HUES6 (cell line): Measurements from ENCODE around the gene KLF5.

Source experiments
- H3K27ac ChIP-seq: 2 replicates; pipeline ENCODE4 v1.7.0; 2013; ENCODE audit warnings: low read depth, mild to moderate bottlenecking, low read length, inconsistent platforms
- H3K27me3 ChIP-seq: 2 replicates; pipeline ENCODE4 v1.6.1; 2013; ENCODE audit warnings: low read length; ENCODE audit not compliant: control insufficient read depth, insufficient read depth
- H3K36me3 ChIP-seq: 2 replicates; pipeline ENCODE4 v1.6.1; 2013; ENCODE audit warnings: low read length; ENCODE audit not compliant: control insufficient read depth, insufficient read depth
- H3K4me1 ChIP-seq: 2 replicates; pipeline ENCODE4 v1.6.1; 2013; ENCODE audit warnings: low read length; ENCODE audit not compliant: control insufficient read depth, insufficient read depth
- H3K4me3 ChIP-seq: 2 replicates; pipeline ENCODE4 v1.5.1; 2013; ENCODE audit warnings: low read depth, low read length
- H3K9ac ChIP-seq: one replicate; pipeline ENCODE4 v1.6.1; 2013; ENCODE audit warnings: mild to moderate bottlenecking, low read length
- H3K9me3 ChIP-seq: 2 replicates; pipeline ENCODE4 v1.6.1; 2013; ENCODE audit warnings: low read depth, low read length; ENCODE audit not compliant: control insufficient read depth, insufficient read depth

The KLF5 gene

DNA sequence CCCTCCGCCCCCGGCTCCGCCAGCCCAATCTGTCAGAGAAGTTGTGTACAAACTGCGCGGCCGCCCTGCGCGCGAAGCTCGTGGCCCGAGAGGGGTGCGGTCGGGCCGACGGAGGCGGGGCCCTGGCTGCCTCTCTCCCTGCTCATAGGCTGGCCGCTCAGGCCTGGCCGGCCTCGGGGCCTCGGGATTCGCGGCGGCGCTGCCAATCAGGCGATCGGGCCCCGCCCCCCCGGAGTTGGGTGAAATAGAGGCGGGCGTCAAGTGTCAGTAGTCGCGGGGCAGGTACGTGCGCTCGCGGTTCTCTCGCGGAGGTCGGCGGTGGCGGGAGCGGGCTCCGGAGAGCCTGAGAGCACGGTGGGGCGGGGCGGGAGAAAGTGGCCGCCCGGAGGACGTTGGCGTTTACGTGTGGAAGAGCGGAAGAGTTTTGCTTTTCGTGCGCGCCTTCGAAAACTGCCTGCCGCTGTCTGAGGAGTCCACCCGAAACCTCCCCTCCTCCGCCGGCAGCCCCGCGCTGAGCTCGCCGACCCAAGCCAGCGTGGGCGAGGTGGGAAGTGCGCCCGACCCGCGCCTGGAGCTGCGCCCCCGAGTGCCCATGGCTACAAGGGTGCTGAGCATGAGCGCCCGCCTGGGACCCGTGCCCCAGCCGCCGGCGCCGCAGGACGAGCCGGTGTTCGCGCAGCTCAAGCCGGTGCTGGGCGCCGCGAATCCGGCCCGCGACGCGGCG is at the start of gene KLF5:
TSS of gene KLF5 (plus strand) at position 270 of the 724 bp plus-strand sequence. CDS start at position 593, 323 bp downstream.
- Histone ChIP-seq H3K9me3 (no peaks in the 10 kb centered on the region), H3K4me1 (peaks cover 48% of the 10 kb centered on the region), H3K36me3 (peaks cover 8% of the 10 kb centered on the region; the same call in 1 of the 2 replicates), H3K9ac (peak within 1 kb of the TSS; percentile 93), H3K27ac (no peak within 1 kb of the TSS; the same call in 1 of the 2 replicates), H3K4me3 (peak within 1 kb of the TSS; percentile 94), H3K27me3 (peaks cover 46% of the 10 kb centered on the region)

DNA sequence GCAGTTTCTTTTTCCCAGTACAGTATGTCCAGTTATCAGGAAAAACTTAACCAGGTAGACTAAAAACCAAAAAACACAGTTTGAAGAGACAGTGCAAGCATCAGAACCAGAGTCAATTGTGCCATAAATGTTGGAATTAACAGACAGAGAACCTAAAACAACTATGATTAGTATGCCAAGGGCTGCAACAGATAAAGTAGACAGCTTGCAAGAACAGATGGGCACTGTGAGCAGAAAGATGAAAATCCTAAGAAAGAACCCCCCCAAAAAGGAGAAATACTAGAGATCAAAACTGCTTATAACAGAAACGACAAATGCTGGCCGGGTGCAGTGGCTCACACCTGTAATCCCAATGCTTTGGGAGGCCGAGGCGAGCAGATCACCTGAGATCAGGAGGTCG is 47.1 kb upstream of the KLF5 start:
- Histone ChIP-seq H3K9ac (no peak overlapping the region), H3K9me3 (no peaks in the 10 kb centered on the region), H3K27ac (no peak overlapping the region), H3K27me3 (no peaks in the 10 kb centered on the region), H3K36me3 (no peaks in the 10 kb centered on the region), H3K4me1 (no peaks in the 10 kb centered on the region; the same call in 1 of the 2 replicates), H3K4me3 (no peak overlapping the region)

DNA sequence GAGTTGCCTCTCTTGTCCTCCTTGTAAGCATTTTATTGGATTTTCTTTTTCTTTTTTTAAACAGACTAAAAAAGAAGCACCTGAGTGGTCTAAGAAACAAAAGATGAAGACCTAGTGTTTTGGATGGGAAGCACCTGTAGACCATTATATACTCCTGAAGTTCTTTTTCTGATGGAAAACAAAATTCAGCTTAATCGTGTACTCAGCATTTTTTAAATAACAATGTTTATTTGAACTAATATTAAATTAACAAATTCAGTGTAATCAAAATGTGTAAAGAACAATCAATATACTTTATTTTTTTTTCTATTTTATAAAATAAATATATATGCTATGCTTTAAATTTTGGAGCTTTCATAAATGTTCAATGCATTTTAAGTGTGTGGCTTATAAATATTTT is 43.0 kb upstream of the KLF5 start:
- no peaks in the 10 kb centered on the region for H3K27me3 ChIP-seq
- H3K4me1 ChIP-seq = no peaks in the 10 kb centered on the region
- H3K9me3 ChIP-seq = no peaks in the 10 kb centered on the region
- no peaks in the 10 kb centered on the region for H3K36me3 ChIP-seq
- H3K4me3 ChIP-seq = no peak overlapping the region
- no peak overlapping the region for H3K27ac ChIP-seq
- no peak overlapping the region for H3K9ac ChIP-seq

DNA sequence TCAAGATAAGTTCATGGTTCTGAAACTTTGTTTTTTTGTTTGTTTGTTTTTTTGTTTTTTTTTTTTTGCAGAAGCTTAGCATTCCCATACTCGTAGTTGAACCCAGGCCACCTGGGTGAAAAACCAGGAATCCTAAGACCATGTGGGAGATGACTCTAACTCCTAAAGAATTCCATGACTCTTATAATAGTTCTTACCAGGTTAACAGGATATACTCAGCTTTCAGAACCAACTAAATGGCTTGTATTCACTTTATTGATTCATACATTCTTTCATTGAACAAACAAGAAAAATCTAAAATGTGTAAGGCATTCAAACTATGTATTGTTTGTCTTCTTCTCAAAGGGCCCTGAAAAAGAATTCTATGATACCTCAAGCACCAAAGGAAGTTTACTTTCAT is 40.5 kb upstream of the KLF5 start:
- Histone ChIP-seq H3K9me3 (no peaks in the 10 kb centered on the region), H3K9ac (no peak overlapping the region), H3K27ac (no peak overlapping the region), H3K4me1 (no peaks in the 10 kb centered on the region), H3K27me3 (no peaks in the 10 kb centered on the region), H3K4me3 (no peak overlapping the region), H3K36me3 (no peaks in the 10 kb centered on the region)

DNA sequence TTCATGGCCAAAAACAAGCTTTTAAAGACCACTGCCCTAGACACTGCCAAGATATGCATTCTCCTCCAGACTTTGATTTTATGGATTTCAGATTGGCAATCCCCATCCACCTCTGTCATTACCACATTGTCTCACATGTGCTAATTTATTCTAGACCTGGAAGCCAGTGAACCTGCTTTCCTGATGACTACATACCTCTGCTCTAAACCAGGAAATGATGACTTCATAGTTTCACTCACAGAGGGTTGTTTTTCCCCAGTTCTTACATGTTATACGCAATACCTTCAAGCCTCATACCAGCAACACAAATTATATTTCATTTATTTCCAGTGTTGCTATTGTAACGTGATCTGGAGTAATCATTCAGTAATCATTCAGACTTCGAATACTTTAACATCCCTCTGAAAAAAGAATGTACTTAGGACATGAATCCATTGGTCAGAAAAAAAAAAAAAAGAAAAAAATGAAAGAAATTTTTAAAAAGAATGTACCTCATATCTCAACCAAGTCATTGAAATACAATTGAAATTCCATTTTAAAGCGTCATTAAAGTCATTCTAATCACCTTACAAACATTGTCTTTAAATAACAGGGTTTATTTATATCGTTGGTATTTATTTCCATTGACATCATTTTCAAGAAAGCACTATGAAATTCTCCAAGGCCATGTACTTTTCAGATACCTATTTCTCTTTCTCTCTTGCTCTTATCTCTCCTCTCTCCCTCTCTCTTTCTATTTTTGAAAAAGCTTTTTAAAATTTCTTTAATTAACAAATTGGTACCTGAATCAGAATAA is 33.4 kb upstream of the KLF5 start:
- Histone ChIP-seq H3K36me3 (no peaks in the 10 kb centered on the region), H3K27me3 (no peaks in the 10 kb centered on the region)

DNA sequence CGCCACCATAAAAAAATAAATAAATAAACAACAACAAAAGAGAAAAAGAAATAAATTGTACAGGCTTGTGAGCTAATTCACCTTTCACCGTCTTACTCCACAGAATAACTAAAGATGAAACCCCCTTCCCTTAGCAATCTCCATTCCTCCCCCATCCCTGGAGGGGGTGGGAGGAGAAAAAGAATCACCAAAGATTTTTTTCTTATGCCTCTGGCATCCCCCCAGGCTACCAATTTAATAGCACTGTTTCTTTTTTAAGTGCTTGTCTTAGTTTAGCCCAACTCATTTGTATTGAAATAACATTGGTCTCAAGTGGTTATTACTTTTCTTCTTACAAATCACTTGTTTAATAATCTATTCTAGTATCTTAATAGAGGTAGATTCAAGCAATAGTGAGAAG is 23.9 kb upstream of the KLF5 start:
- no peak overlapping the region; the same call in 1 of the 2 replicates for H3K27ac ChIP-seq
- peaks cover 27% of the 10 kb centered on the region for H3K4me1 ChIP-seq
- no peak overlapping the region for H3K4me3 ChIP-seq

More for the DNA sequence above, 33.4 kb upstream of the KLF5 start:
- Histone ChIP-seq H3K9ac (no peak overlapping the region), H3K27ac (no peak overlapping the region), H3K9me3 (no peaks in the 10 kb centered on the region), H3K4me3 (no peak overlapping the region), H3K4me1 (no peaks in the 10 kb centered on the region)

DNA sequence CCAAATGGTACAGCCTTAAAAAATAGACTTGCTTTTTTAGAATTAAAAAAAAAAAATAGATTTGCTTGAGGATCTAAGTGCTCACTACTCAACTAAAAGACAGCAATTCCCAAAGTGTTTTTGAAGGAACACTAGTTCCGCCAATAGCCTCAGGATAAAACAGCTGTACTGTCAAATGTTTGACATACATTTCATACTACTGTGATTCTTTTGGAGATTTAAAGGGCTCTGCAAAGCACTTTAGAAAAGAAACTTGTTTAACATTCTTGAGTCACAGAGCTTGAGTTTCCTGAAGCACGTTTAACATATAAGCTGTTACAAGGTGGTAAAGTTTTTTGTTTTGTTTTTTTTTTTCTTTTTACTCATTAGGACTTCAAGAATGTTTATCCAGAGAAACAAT is 23.1 kb upstream of the KLF5 start:
- H3K27me3 ChIP-seq = no peaks in the 10 kb centered on the region
- no peaks in the 10 kb centered on the region for H3K36me3 ChIP-seq
- H3K4me1 ChIP-seq = peaks cover 28% of the 10 kb centered on the region
- no peak overlapping the region for H3K9ac ChIP-seq
- H3K4me3 ChIP-seq = no peak overlapping the region
- no peaks in the 10 kb centered on the region for H3K9me3 ChIP-seq
- H3K27ac ChIP-seq = no peak overlapping the region; the same call in 1 of the 2 replicates

More for the DNA sequence above, 23.9 kb upstream of the KLF5 start:
- Histone ChIP-seq H3K9ac (no peak overlapping the region), H3K9me3 (no peaks in the 10 kb centered on the region), H3K36me3 (no peaks in the 10 kb centered on the region), H3K27me3 (no peaks in the 10 kb centered on the region)

DNA sequence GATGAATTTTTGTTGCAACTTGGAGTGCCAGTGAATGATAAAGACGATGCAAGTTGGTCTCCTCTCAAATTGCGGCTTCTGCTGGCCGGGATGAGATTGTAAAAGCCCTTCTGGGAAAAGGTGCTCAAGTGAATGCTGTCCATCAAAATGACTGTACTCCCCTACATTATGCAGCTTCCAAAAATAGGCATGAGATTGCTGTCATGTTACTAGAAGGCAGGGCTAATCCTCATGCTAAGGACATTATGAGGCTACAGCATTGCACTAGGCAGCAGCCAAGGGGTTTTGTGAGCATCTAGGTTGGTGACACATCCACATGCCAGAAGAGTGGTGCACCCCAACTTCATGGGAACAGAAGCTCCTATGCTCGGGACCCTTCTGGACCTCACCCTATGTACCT is 22.2 kb upstream of the KLF5 start:
- H3K27me3 ChIP-seq = no peaks in the 10 kb centered on the region
- peaks cover 28% of the 10 kb centered on the region for H3K4me1 ChIP-seq
- no peaks in the 10 kb centered on the region for H3K36me3 ChIP-seq
- H3K9ac ChIP-seq = no peak overlapping the region
- H3K27ac ChIP-seq = no peak overlapping the region
- H3K9me3 ChIP-seq = no peaks in the 10 kb centered on the region
- H3K4me3 ChIP-seq = no peak overlapping the region

DNA sequence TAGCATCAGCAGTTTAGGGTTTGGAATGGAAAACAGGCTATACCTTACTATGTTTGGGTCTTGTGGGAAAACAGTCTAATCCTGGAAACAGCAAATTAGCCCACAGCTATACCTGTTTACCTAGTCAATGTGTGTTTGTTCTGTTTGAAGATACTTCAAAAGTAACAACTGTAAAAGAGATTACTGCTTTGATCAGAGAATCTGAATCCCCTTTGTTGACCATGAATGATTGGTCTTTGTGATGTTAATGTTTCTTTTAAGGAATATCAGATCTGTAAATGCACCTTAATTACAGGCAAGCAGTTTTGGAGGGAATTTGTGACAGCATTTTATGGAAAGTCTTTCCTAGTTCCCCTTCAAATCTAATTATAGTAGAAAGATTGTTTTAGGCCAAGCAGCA is 20.7 kb upstream of the KLF5 start:
- no peak overlapping the region for H3K27ac ChIP-seq
- no peak overlapping the region for H3K4me3 ChIP-seq
- no peaks in the 10 kb centered on the region for H3K36me3 ChIP-seq
- H3K27me3 ChIP-seq = no peaks in the 10 kb centered on the region
- H3K4me1 ChIP-seq = peaks cover 28% of the 10 kb centered on the region
- H3K9ac ChIP-seq = no peak overlapping the region
- no peaks in the 10 kb centered on the region for H3K9me3 ChIP-seq

DNA sequence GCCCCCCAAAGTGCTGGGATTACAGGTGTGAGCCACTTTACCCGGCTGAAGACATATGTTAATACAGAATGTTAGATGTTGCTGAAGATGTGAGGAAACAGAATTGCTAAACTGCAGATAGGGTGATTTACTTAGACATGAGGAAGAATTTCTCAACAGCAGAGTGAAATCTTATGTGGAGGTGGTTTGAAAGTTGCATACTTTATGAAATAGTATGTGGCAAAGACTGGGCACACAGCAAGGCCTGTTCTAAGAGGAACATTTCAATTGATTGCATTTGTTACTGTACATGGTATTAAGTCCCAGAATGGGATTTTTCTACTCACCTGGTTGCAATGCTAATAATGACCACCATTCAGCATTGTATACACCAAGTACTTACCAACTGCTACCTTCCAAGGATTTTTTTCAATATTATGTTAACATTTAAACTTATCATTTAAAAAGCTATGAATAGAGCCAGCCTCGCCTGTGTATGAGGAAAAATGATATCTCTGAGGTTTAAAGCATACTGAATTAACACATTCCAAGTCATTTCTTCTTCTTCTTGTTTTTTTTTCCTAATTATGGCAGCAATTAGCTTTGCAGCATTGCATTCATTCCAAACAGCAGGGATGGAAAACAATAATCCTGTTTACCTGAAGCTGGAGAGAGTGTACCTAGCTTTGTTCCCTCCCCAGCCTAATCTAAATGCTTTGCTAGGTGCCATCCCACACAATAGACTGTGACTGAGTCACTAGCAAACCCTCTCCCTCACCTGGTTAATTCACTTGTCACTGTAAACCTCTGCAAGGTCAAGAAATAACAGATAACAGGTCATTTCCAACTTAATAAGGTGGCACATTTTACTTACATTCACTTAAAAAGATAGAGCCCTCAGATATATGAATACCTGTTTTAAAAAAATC is 19.4 kb upstream of the KLF5 start:
- Histone ChIP-seq H3K9me3 (no peaks in the 10 kb centered on the region), H3K4me1 (peaks cover 28% of the 10 kb centered on the region), H3K27me3 (no peaks in the 10 kb centered on the region), H3K4me3 (no peak overlapping the region), H3K36me3 (no peaks in the 10 kb centered on the region), H3K9ac (no peak overlapping the region), H3K27ac (no peak overlapping the region)
